SK-N-SH treated with all-trans-retinoic acid at 6 μM for 48 hours (cell line): Measurements from ENCODE around the gene TYW5.

Experiments used
- ATAC-seq: fragments of 200-7000 bp; cut with Tn5 transposase; 3 replicates; pipeline ENCODE4 v1.9.1; 2020; ENCODE audit warnings: mild to moderate bottlenecking, moderate library complexity
- ARNTL ChIP-seq: fragments of 450-650 bp; formaldehyde crosslinking; IDR thresholded peaks from 2 replicates; pipeline ENCODE4 v1.5.0; 2020; ENCODE audit warnings: low read depth, mild to moderate bottlenecking, moderate library complexity, borderline replicate concordance
- CREB5 ChIP-seq: fragments of 250-450 bp; sonication (Bioruptor Pico); IDR thresholded peaks from 2 replicates; pipeline ENCODE4 v1.5.1; 2020; ENCODE audit warnings: low read depth, mild to moderate bottlenecking, moderate library complexity
- CSDC2 ChIP-seq: fragments of 250-450 bp; sonication (Bioruptor Pico); IDR thresholded peaks from 2 replicates; pipeline ENCODE4 v1.5.0; 2020; ENCODE audit warnings: mild to moderate bottlenecking, moderate library complexity
- ESRRG ChIP-seq: fragments of 250-450 bp; sonication (Bioruptor Pico); IDR thresholded peaks from 2 replicates; pipeline ENCODE4 v1.6.1; 2021; ENCODE audit warnings: mild to moderate bottlenecking
- GLIS3 ChIP-seq: fragments of 250-450 bp; sonication (Bioruptor Pico); IDR thresholded peaks from 2 replicates; pipeline ENCODE4 v1.5.0; 2020; ENCODE audit warnings: mild to moderate bottlenecking, moderate library complexity
- ISL1 ChIP-seq: fragments of 250-450 bp; sonication (Bioruptor Pico); IDR thresholded peaks from 2 replicates; pipeline ENCODE4 v2.1.2; 2022; ENCODE audit warnings: mild to moderate bottlenecking, moderate library complexity
- OSR1 ChIP-seq: fragments of 250-450 bp; sonication (Bioruptor Pico); IDR thresholded peaks from 2 replicates; pipeline ENCODE4 v1.8.0; 2022; ENCODE audit warnings: moderate library complexity, mild to moderate bottlenecking, inconsistent platforms
- PPARA ChIP-seq: fragments of 250-450 bp; sonication (Bioruptor Pico); IDR thresholded peaks from 2 replicates; pipeline ENCODE4 v1.5.0; 2020; ENCODE audit warnings: mild to moderate bottlenecking, borderline replicate concordance
- RARB ChIP-seq: fragments of 250-450 bp; sonication (Bioruptor Pico); IDR thresholded peaks from 2 replicates; pipeline ENCODE4 v1.8.0; 2021; ENCODE audit warnings: mild to moderate bottlenecking, moderate library complexity
- TCF4 ChIP-seq: fragments of 250-450 bp; sonication (Bioruptor Pico); IDR thresholded peaks from 2 replicates; pipeline ENCODE4 v1.8.0; 2021; ENCODE audit warnings: mild to moderate bottlenecking, moderate library complexity, borderline replicate concordance
- TOX ChIP-seq: fragments of 250-450 bp; sonication (Bioruptor Pico); IDR thresholded peaks from 2 replicates; pipeline ENCODE4 v1.8.0; 2021; ENCODE audit warnings: mild to moderate bottlenecking, moderate library complexity, borderline replicate concordance
- TSHZ2 ChIP-seq: fragments of 250-450 bp; sonication (Bioruptor Pico); IDR thresholded peaks from 2 replicates; pipeline ENCODE4 v1.5.0; 2020; ENCODE audit warnings: mild to moderate bottlenecking, moderate library complexity
- ZC3H10 ChIP-seq: fragments of 250-450 bp; sonication (Bioruptor Pico); IDR thresholded peaks from 2 replicates; pipeline ENCODE4 v1.5.1; 2021; ENCODE audit warnings: mild to moderate bottlenecking, moderate library complexity
- ZFP3 ChIP-seq: fragments of 250-450 bp; sonication (Bioruptor Pico); IDR thresholded peaks from 2 replicates; pipeline ENCODE4 v1.5.0; 2020; ENCODE audit warnings: mild to moderate bottlenecking, moderate library complexity
- ZFP30 ChIP-seq: fragments of 450-650 bp; formaldehyde crosslinking; IDR thresholded peaks from 2 replicates; pipeline ENCODE4 v1.5.0; 2022; ENCODE audit warnings: mild to moderate bottlenecking, moderate library complexity
- ZNF565 ChIP-seq: fragments of 450-650 bp; formaldehyde crosslinking; conservative IDR thresholded peaks from 2 replicates; pipeline ENCODE4 v1.5.0; 2020; ENCODE audit warnings: low read depth, mild to moderate bottlenecking, moderate library complexity
- ZNF70 ChIP-seq: fragments of 450-650 bp; formaldehyde crosslinking; IDR thresholded peaks from 2 replicates; pipeline ENCODE4 v1.5.0; 2020; ENCODE audit warnings: mild to moderate bottlenecking, moderate library complexity
- TF ChIP-seq, protein P1 (sequence below): fragments of 250-450 bp; sonication (Bioruptor Pico); IDR thresholded peaks from 2 replicates; pipeline ENCODE4 v1.8.0; 2021; ENCODE audit warnings: low read depth, mild to moderate bottlenecking, moderate library complexity, borderline replicate concordance
- TF ChIP-seq, protein P2 (sequence below): fragments of 250-450 bp; sonication (Bioruptor Pico); IDR thresholded peaks from 2 replicates; pipeline ENCODE4 v1.8.0; 2020; ENCODE audit warnings: mild to moderate bottlenecking, moderate library complexity, borderline replicate concordance
- TF ChIP-seq, protein P3 (sequence below): fragments of 250-450 bp; sonication (Bioruptor Pico); IDR thresholded peaks from 2 replicates; pipeline ENCODE4 v1.5.1; 2021; ENCODE audit warnings: mild to moderate bottlenecking, moderate library complexity

The TYW5 gene

DNA sequence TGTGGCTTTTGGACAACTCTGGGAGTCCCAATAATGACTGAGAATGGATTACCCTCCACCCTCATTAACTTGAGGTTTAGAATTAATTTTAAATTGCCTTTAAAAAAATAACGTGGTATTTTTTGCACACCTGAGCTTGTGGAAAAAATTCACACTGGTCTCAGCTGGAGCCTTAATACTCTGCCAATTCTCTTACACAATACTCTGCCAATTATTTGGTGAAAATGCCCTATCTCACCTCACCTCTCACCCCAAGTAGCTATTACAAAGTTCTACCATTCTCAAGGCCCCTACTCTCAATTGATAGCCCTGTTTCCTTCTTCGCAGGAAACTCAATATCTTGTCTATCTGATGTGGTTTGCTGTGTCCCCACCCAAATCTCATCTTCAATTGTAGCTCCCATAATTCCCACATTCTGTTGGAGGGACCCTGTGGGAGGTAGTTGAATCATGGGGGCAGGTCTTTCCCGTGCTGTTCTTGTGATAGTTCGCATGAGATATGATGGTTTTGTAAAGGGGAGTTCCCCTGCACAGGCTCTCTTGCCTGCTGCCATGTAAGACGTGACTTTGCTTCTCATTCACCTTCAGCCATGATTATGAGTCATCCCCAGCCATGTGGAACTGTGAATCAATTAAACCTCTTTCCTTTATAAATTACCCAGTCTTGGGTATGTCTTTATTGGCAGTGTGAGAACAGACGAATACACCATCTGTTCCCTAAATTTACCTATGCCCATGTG, 71.6 kb downstream of the TYW5 start:
- TF ChIP-seq ZFP3 (CRISPR knock-in tag) = no peak
- TF ChIP-seq ZNF565 = no peak
- no peak for TF ChIP-seq ZC3H10 (CRISPR knock-in tag)
- TF ChIP-seq OSR1 = no peak
- no peak for TF ChIP-seq ZNF70
- no peak for TF ChIP-seq RARB (CRISPR knock-in tag)
- TF ChIP-seq, protein P1, sequence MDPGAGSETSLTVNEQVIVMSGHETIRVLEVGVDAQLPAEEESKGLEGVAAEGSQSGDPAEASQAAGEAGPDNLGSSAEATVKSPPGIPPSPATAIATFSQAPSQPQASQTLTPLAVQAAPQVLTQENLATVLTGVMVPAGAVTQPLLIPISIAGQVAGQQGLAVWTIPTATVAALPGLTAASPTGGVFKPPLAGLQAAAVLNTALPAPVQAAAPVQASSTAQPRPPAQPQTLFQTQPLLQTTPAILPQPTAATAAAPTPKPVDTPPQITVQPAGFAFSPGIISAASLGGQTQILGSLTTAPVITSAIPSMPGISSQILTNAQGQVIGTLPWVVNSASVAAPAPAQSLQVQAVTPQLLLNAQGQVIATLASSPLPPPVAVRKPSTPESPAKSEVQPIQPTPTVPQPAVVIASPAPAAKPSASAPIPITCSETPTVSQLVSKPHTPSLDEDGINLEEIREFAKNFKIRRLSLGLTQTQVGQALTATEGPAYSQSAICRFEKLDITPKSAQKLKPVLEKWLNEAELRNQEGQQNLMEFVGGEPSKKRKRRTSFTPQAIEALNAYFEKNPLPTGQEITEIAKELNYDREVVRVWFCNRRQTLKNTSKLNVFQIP (CRISPR knock-in tag) = no peak
- no peak for TF ChIP-seq TOX (CRISPR knock-in tag)
- TF ChIP-seq TCF4 = no peak
- no peak for TF ChIP-seq CREB5 (CRISPR knock-in tag)
- no peak for TF ChIP-seq ESRRG (CRISPR knock-in tag)
- no peak for TF ChIP-seq GLIS3 (CRISPR knock-in tag)
- no peak for TF ChIP-seq ZFP30 (CRISPR knock-in tag)
- no peak for ATAC-seq

- TF ChIP-seq ESRRG (CRISPR knock-in tag) (no peak), TOX (CRISPR knock-in tag) (no peak), ZFP3 (CRISPR knock-in tag) (no peak), GLIS3 (CRISPR knock-in tag) (no peak), ZNF70 (no peak), ZC3H10 (CRISPR knock-in tag) (no peak), ZNF565 (no peak), ZFP30 (CRISPR knock-in tag) (no peak), RARB (CRISPR knock-in tag) (no peak), PPARA (CRISPR knock-in tag) (no peak), ARNTL (CRISPR knock-in tag) (no peak), CSDC2 (CRISPR knock-in tag) (no peak), TSHZ2 (CRISPR knock-in tag) (no peak), ISL1 (CRISPR knock-in tag) (no peak), OSR1 (no peak)
- TF ChIP-seq, protein P1 (CRISPR knock-in tag) = no peak
- TF ChIP-seq, protein P2, sequence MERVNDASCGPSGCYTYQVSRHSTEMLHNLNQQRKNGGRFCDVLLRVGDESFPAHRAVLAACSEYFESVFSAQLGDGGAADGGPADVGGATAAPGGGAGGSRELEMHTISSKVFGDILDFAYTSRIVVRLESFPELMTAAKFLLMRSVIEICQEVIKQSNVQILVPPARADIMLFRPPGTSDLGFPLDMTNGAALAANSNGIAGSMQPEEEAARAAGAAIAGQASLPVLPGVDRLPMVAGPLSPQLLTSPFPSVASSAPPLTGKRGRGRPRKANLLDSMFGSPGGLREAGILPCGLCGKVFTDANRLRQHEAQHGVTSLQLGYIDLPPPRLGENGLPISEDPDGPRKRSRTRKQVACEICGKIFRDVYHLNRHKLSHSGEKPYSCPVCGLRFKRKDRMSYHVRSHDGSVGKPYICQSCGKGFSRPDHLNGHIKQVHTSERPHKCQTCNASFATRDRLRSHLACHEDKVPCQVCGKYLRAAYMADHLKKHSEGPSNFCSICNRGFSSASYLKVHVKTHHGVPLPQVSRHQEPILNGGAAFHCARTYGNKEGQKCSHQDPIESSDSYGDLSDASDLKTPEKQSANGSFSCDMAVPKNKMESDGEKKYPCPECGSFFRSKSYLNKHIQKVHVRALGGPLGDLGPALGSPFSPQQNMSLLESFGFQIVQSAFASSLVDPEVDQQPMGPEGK (CRISPR knock-in tag) = no peak
- TF ChIP-seq, protein P3, sequence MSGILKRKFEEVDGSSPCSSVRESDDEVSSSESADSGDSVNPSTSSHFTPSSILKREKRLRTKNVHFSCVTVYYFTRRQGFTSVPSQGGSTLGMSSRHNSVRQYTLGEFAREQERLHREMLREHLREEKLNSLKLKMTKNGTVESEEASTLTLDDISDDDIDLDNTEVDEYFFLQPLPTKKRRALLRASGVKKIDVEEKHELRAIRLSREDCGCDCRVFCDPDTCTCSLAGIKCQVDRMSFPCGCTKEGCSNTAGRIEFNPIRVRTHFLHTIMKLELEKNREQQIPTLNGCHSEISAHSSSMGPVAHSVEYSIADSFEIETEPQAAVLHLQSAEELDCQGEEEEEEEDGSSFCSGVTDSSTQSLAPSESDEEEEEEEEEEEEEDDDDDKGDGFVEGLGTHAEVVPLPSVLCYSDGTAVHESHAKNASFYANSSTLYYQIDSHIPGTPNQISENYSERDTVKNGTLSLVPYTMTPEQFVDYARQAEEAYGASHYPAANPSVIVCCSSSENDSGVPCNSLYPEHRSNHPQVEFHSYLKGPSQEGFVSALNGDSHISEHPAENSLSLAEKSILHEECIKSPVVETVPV (CRISPR knock-in tag) = no peak
- no peak for ATAC-seq
Observed at GRCh38 chr2:199882667-199883066, 72.6 kb downstream of the TYW5 start.
